Thoracic aorta (tissue), 2 donors: ENCODE data around the gene LRP2BP. TPM values are rescaled to one million over a fixed set of nuclear protein-coding genes. Genes with fewer than 3 reads are reported as not detected.

ENCODE experiments used
- ATAC-seq: fragments of 150-250 bp; one replicate; pipeline ENCODE4 v1.8.0; 2017; ENCODE audit warnings: low read depth; ENCODE audit not compliant: insufficient number of reproducible peaks, low FRiP score
- DNase-seq: peaks from one replicate; pipeline ENCODE4 v3.0.0-alpha.2; 2020; ENCODE audit warnings: low spot score
- H3K27ac ChIP-seq, 2 donors: fragments of 200-600 bp; sonication (generic); 1 replicate in 1 of 2; 2 replicates in 1 of 2; pipeline ENCODE4 v1.5.1; 2016; ENCODE audit warnings: mild to moderate bottlenecking in 2 of 2, moderate library complexity in 2 of 2
- H3K27me3 ChIP-seq: fragments of 200-600 bp; sonication (generic); replicated peaks from 2 replicates; pipeline ENCODE4 v1.6.0; 2016; ENCODE audit warnings: mild to moderate bottlenecking; ENCODE audit not compliant: insufficient read depth
- H3K36me3 ChIP-seq: fragments of 200-600 bp; sonication (generic); one replicate; pipeline ENCODE4 v1.5.1; 2016
- H3K4me1 ChIP-seq, 2 donors: fragments of 200-600 bp; sonication (generic); 1 replicate in 1 of 2; 2 replicates in 1 of 2; pipeline versions ENCODE4 v1.5.1 to v1.6.0; 2016; ENCODE audit warnings: low read depth in 2 of 2, mild to moderate bottlenecking in 1 of 2; ENCODE audit not compliant: control insufficient read depth in 1 of 2
- H3K4me3 ChIP-seq: fragments of 200-600 bp; sonication (generic); 2 replicates; pipeline ENCODE4 v1.5.1; 2016; ENCODE audit warnings: mild to moderate bottlenecking
- H3K9me3 ChIP-seq: fragments of 200-600 bp; sonication (generic); 2 replicates; pipeline ENCODE4 v1.5.1; 2016
- total RNA-seq, 2 donors: library from RNA; depleted of rRNA; stranded (reverse); fragments of >200 nt; gene quantifications; one replicate each; pipeline versions ENCODE4 v1.1.0 to v1.2.3, GENCODE V29; 2016
- TF ChIP-seq, protein P1 (sequence below): fragments of 200-600 bp; sonication (generic); IDR thresholded peaks from one replicate; pipeline ENCODE4 v1.5.1; 2019; ENCODE audit warnings: antibody characterized with exemption

LRP2BP gene
- 1 to 10 TPM; 4.4 to 7.6 TPM for total RNA-seq

DNA sequence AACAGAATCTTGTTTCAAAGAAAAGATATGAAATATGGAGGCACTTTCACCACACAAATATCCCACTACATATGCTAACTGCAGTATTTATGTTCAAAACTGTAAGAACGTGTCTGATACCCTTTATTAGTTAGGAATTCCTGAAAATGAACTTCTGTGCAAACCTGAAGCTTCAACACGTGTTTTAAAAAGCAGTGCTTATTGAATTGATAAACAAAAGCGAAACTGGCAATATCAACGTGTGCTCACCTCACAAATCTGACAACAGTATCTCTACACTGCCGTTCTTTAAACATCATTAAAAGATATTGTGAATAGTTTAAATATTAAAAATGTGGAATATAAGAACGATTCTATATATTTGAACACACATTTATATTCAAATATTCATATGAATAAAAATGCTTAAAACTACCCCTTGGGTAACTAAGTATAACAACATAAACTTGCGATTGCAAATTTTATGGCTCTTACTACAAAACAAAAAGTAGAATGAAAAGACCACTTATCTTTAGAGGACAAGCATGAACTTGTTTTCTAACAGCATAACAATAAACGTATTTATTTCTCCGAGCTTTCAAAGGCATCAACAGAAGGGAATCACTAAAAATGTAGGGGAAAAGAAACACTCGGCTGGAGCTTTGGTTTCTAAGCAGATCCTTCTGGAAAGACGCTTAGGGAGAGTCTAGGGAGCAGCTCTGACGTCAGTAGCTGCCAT lies at the start of gene LRP2BP:
TSS of gene LRP2BP (minus strand) at position 687 of the 718 bp plus-strand sequence. CDS start 17,738 bp downstream, outside the sequence.
- H3K4me1 ChIP-seq = peaks cover 6 to 26% of the 10 kb centered on the region in 2 donors
- H3K27me3 ChIP-seq = no peaks in the 10 kb centered on the region
- DNase-seq (no peak), ATAC-seq (no peak)
- TF ChIP-seq, protein P1, sequence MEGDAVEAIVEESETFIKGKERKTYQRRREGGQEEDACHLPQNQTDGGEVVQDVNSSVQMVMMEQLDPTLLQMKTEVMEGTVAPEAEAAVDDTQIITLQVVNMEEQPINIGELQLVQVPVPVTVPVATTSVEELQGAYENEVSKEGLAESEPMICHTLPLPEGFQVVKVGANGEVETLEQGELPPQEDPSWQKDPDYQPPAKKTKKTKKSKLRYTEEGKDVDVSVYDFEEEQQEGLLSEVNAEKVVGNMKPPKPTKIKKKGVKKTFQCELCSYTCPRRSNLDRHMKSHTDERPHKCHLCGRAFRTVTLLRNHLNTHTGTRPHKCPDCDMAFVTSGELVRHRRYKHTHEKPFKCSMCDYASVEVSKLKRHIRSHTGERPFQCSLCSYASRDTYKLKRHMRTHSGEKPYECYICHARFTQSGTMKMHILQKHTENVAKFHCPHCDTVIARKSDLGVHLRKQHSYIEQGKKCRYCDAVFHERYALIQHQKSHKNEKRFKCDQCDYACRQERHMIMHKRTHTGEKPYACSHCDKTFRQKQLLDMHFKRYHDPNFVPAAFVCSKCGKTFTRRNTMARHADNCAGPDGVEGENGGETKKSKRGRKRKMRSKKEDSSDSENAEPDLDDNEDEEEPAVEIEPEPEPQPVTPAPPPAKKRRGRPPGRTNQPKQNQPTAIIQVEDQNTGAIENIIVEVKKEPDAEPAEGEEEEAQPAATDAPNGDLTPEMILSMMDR = no peak
- no peaks in the 10 kb centered on the region for H3K9me3 ChIP-seq
- H3K4me3 ChIP-seq = peak within 1 kb of the TSS; percentile 95
- peak within 1 kb of the TSS; percentile 98 for H3K27ac ChIP-seq
- H3K36me3 ChIP-seq = no peaks in the 10 kb centered on the region

DNA sequence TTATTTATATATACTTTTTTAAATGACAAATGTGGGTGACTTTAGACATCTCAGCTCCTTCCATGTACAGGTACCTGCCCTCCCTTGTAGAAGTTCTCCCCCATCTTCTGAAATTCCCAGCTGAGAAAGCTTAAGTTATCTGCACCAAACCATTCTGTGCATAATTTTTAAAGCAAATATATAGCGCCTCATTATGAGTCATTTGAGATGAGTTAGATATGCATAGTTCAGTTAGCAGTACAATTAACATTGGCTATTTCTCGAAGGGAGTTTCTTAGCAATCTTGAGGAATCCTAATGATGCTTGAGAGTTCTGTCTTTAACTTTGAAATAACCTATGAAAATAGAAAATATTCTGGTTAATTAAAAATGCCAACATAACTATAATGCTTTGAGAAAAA lies 49.5 kb upstream of the LRP2BP start:
- H3K27ac ChIP-seq = no peak overlapping the region
- ATAC-seq (no peak), DNase-seq (no peak)
- H3K27me3 ChIP-seq = no peaks in the 10 kb centered on the region
- H3K4me1 ChIP-seq = no peaks in the 10 kb centered on the region
- TF ChIP-seq, protein P1 = no peak
- H3K9me3 ChIP-seq = no peaks in the 10 kb centered on the region
- H3K36me3 ChIP-seq = no peaks in the 10 kb centered on the region
- no peak overlapping the region for H3K4me3 ChIP-seq

DNA sequence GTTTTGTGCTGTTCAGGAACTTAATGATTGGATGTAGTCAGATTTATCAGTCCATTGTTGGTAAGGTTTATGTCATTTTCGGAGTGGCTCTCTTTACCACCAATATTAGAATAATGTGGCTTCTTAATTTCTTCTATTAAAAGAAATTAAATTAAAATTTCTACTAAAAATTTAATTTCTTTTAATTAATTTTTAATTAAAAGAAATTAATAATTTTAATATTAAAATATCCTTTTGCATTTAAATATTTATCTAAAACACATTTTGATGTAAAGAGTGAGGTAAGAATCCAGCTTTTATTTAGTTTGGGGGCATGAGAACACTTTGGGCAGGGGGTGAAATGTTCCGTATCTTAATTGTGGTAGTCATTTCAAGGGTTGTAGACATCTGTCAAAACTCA lies 45.8 kb upstream of the LRP2BP start:
- ATAC-seq = no peak

DNA sequence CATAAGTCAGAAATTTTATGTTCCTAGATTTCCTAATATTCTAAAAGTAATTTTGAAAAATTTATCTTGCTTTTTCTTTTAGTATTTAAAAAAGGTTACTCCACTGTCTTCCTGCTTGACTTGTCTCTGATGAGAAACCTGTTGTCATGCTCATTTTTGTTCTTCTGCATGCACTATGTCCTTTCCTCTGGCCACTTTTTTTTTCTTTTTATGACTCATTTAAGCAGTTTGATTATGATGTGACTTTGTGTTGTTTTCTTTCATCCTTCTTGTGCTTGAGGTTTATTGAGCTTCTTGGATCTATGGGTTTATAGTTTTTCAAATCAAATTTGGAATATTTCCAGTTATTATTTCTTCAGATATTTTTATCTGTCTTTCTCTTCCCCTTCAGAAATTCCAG lies 42.1 kb upstream of the LRP2BP start:
- Histone ChIP-seq H3K4me3 (no peak overlapping the region), H3K9me3 (no peaks in the 10 kb centered on the region), H3K27ac (no peak overlapping the region), H3K36me3 (no peaks in the 10 kb centered on the region), H3K27me3 (no peaks in the 10 kb centered on the region), H3K4me1 (no peaks in the 10 kb centered on the region)
- DNase-seq = no peak
- TF ChIP-seq, protein P1 = no peak
- ATAC-seq = no peak

More for the DNA sequence above, 45.8 kb upstream of the LRP2BP start:
- TF ChIP-seq, protein P1 = no peak
- no peaks in the 10 kb centered on the region for H3K4me1 ChIP-seq
- no peak overlapping the region for H3K27ac ChIP-seq
- no peak for DNase-seq
- H3K9me3 ChIP-seq = no peaks in the 10 kb centered on the region
- H3K36me3 ChIP-seq = no peaks in the 10 kb centered on the region
- H3K27me3 ChIP-seq = no peaks in the 10 kb centered on the region
- no peak overlapping the region for H3K4me3 ChIP-seq

DNA sequence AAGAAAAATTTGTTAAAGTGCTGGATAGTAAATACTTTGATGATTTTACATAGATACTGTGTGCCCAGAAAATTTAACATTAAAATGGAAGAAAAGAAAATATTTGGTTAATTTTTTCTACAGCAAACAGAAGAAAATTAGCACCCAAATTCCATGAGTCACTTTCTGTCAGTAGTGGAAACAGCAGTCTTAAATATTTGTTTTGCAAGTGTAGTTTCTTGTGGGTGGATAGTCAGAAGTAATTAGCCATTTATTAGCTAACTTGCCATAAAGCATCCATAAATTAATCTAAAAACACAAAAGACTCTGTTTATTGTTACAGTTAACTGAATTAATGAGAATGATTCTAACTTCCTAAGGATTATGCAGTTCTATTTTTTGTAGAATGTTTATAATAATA lies 39.7 kb upstream of the LRP2BP start:
- no peak for ATAC-seq
- H3K4me3 ChIP-seq = no peak overlapping the region
- H3K36me3 ChIP-seq = no peaks in the 10 kb centered on the region
- TF ChIP-seq, protein P1 = no peak
- H3K9me3 ChIP-seq = no peaks in the 10 kb centered on the region
- H3K27me3 ChIP-seq = no peaks in the 10 kb centered on the region
- no peaks in the 10 kb centered on the region for H3K4me1 ChIP-seq
- DNase-seq = no peak
- H3K27ac ChIP-seq = no peak overlapping the region
